ENCODE measurements around the gene MANSC4. TPM values are rescaled to one million over a fixed set of nuclear protein-coding genes. Genes with fewer than 3 reads are reported as not detected.

MANSC4 gene
- total RNA-seq, 4 donors from 2014 or later: not detected

DNA sequence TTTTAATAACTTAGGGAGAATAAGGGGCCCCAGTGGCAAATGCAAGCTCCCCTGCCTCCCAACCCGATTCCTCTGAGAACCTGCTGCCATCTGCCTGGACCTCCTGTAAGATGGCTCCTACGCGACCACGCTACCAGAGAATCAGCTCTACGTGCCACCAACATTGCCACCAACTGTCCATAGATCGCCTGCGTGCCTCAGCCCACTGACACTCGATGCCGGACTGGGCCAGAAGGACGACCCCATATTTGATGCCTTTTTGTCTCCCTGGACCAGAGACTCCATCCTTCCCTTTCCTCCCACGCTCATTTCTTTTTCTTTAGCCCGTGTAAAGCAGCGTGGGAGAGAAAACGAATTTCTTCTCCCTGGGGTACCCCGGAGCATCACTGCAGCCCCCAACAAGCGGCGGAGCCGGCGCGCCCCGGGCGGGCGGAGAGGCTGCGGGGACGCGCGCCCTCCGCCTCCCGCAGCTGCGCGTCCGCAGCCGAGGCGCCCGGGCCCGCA, 568 bp downstream of the MANSC4 start:
- peaks cover 0 to 18% (median 0%) of the 10 kb centered on the region in 4 donors for H3K4me1 ChIP-seq
- H3K36me3 ChIP-seq: no peaks in the 10 kb centered on the region
- peak overlapping the region; percentile 78 to 98 (median 84) for H3K27ac ChIP-seq
- no peak for TF ChIP-seq POLR2A (IDR thresholded peaks at IDR 0.05)
- TF ChIP-seq, protein P1, sequence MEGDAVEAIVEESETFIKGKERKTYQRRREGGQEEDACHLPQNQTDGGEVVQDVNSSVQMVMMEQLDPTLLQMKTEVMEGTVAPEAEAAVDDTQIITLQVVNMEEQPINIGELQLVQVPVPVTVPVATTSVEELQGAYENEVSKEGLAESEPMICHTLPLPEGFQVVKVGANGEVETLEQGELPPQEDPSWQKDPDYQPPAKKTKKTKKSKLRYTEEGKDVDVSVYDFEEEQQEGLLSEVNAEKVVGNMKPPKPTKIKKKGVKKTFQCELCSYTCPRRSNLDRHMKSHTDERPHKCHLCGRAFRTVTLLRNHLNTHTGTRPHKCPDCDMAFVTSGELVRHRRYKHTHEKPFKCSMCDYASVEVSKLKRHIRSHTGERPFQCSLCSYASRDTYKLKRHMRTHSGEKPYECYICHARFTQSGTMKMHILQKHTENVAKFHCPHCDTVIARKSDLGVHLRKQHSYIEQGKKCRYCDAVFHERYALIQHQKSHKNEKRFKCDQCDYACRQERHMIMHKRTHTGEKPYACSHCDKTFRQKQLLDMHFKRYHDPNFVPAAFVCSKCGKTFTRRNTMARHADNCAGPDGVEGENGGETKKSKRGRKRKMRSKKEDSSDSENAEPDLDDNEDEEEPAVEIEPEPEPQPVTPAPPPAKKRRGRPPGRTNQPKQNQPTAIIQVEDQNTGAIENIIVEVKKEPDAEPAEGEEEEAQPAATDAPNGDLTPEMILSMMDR (IDR thresholded peaks at IDR 0.05): no peak
- H3K27me3 ChIP-seq: no peaks in the 10 kb centered on the region
- peak overlapping the region; percentile 63 to 89 (median 72) for H3K4me3 ChIP-seq
- DNase-seq: peak in 2 of 3 donors; percentile 25 to 49
- H3K9me3 ChIP-seq: no peaks in the 10 kb centered on the region

DNA sequence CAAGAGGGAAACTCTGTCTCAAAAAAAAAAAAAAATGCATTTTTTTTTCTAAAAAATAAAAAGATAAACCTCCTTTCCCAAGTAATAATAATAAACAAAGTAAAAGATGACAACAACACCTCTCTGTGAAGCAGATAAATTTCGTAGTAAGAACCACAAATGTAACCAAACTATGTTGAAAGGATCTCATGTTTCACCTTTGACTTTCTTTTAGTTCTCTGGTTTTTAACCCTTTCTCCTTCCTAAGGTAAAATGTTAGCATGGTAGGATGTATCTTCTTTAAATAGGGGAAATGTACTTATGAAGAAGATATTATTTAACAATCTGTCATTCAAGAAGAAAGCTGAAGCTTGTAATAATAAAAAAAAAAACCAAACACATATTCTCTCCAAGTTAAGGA, 1.8 kb downstream of the MANSC4 start:
- Histone ChIP-seq H3K4me3 (no peak overlapping the region), H3K9me3 (no peaks in the 10 kb centered on the region), H3K27me3 (no peaks in the 10 kb centered on the region), H3K36me3 (no peaks in the 10 kb centered on the region), H3K4me1 (peaks cover 0 to 17% (median 0%) of the 10 kb centered on the region in 4 donors), H3K27ac (no peak overlapping the region)
- no peak for DNase-seq
- TF ChIP-seq, protein P1 (IDR thresholded peaks at IDR 0.05): no peak
- no peak for TF ChIP-seq POLR2A (IDR thresholded peaks at IDR 0.05)

DNA sequence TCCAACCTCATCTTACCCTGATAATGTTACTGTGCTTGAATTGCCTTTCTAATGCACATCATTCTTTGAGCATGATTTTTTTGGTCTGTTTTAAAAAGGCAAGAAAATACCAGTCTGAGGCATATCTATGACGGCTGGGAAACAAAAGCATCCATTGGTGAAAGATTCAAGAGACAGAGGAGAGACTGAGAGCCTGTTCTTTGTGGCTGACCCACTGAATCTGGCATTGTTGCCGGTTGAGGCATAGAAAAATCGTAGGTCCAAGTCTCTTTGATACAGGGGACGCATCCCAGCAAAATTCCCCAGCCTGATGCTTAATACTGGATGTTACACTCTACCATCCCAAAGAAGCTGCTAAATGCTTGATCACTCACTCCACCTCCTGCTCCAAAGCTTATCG, 2.9 kb downstream of the MANSC4 start:
- Histone ChIP-seq H3K4me3 (no peak overlapping the region), H3K9me3 (no peaks in the 10 kb centered on the region), H3K36me3 (no peaks in the 10 kb centered on the region), H3K27me3 (no peaks in the 10 kb centered on the region), H3K4me1 (peaks cover 0 to 11% (median 0%) of the 10 kb centered on the region in 4 donors), H3K27ac (no peak overlapping the region)
- DNase-seq: no peak
- TF ChIP-seq, protein P1 (IDR thresholded peaks at IDR 0.05): no peak
- TF ChIP-seq POLR2A (IDR thresholded peaks at IDR 0.05): no peak

DNA sequence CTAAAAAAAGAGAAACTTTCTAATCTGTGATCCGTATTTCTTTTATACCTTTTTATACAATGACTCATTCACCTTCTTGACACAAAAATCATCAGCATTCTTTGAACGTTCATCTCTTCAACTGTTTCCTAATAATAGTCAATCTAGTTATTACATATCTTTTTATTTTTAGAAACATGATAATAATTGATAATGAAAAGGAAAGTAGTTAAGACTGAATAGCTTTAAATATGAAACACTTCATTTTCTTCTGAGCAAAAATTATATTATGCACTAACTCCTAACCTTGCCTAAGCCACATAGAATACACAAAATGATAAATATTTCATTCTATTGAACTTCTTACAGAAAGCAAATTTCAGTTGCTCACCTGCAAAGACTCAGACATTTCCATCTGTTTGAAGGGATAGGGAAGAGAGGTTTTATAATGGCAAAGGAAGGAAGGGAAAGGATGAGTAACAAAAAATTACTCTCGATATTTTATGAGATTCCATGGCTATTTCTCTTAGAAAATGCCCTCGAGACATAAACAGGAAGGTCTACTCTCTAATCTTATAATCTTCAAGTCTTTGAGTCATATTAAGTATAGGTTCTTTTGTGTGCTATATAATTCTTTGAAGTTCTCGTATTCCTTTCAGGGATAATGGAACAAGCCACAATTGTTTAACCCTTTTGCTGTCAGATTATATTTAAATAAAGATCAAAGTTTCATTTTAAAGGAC, 7.5 kb downstream of the MANSC4 start:
- H3K4me1 ChIP-seq: no peaks in the 10 kb centered on the region
- no peak overlapping the region for H3K27ac ChIP-seq
- H3K27me3 ChIP-seq: no peaks in the 10 kb centered on the region
- H3K4me3 ChIP-seq: no peak overlapping the region
- H3K36me3 ChIP-seq: no peaks in the 10 kb centered on the region
- TF ChIP-seq, protein P1 (IDR thresholded peaks at IDR 0.05): no peak
- no peak for TF ChIP-seq POLR2A (IDR thresholded peaks at IDR 0.05)
- no peak for DNase-seq
- H3K9me3 ChIP-seq: no peaks in the 10 kb centered on the region

DNA sequence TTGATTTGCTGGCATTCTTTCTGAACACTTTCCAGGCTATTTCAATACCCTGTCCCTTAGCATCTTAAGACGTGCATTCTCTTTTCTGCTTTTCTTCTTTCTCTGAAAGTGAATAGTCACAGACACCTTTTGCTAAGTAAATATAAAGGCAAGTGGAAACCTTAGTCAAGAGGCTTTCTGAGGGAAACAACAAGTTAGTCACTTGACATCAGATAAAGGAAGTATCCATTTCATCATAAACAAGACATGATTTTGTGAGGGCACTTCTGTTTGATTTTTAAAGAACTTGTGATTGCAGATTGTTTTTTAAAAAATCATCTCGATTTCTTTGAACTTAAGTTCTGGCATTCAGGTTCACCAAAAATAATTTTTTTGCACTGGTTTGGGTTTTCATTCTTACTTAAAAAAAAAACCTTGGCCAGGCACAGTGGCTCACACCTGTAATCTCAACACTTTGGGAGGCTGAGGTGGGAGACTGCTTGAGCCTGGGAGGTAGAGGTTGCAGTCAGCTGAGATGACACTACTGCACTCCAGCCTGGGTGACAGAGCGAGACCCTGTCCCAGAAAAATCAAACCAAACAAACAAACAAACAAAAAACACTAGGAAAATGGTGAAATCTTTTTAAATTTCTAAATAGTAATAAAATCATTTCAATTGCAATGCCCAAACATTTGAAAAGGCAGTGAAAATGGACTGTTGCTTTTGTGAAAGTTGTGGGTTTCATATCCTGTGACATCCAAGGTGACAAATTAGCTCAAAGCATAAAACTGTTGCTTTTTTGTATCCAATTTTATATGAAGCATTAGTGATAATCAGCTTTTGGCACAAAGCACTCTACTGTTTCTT, 8.3 kb downstream of the MANSC4 start:
- no peak overlapping the region for H3K27ac ChIP-seq
- H3K36me3 ChIP-seq: no peaks in the 10 kb centered on the region
- DNase-seq: no peak
- H3K4me1 ChIP-seq: no peaks in the 10 kb centered on the region
- H3K27me3 ChIP-seq: no peaks in the 10 kb centered on the region
- no peaks in the 10 kb centered on the region for H3K9me3 ChIP-seq
- TF ChIP-seq POLR2A (IDR thresholded peaks at IDR 0.05): no peak
- TF ChIP-seq, protein P1 (IDR thresholded peaks at IDR 0.05): no peak
- no peak overlapping the region for H3K4me3 ChIP-seq
